ENCODE data around the gene C15orf39. TPM values are rescaled to one million over a fixed set of nuclear protein-coding genes. Genes with fewer than 3 reads are reported as not detected.

The C15orf39 gene
- total and polyA plus RNA-seq, 9 of the 15 experiments (the other 6 are each of a cell fraction or from before 2014, with no cell fraction given) = 0.31 to 29.8 (median 4.4) TPM

DNA sequence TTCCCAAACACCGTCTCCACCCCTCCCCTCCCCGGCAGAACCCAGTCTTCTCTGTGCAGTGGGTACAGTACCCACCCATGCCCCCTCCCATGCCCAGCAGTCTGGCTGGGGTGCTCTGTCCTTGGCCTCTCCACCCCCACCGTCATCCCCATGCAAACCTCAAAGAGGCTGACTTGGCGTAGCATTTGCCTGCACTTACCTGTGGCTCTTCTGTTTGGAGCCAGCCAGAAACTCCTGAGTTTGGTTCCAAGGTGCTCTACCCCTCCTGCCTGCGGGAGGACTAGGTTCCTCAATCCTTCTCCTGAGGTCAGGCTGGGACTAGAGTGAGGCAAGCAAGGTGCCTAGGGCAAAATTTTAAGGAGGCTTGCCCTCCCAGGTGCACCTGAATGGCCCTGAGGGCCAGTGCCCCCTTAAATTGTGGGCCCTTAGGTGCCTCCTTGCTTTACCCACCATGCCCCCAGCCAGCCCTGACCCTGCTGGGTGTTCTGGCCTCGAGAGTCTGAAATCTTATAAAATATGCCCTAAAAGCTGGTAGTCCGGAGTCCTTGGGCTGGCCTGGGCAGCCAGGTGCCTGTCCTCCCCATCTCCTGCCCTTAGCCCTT, 47.1 kb upstream of the C15orf39 start:
- in situ Hi-C loops (cut with MboI) (no loop called here), intact Hi-C loops (cut with micrococcal nuclease) (no loop called here)
- Histone ChIP-seq H3K9me3 (replicated peaks; ENCODE audit: control insufficient read depth, insufficient read depth, low read depth, low read length) (peaks cover 4% of the 10 kb centered on the region; the same call in 1 of the 2 replicates), H3K4me1 (replicated peaks in 1 of 2; ENCODE audit: control insufficient read depth in 2 of 2, insufficient read depth in 2 of 2, low read length in 2 of 2) (peaks cover 6 to 38% of the 10 kb centered on the region in 2 experiments; a peak in 4 of 5 replicates), H3K9me1 (ENCODE audit: control insufficient read depth, insufficient read depth, low read length) (no peaks in the 10 kb centered on the region), H3K4me2 (ENCODE audit: insufficient read depth, low read length) (no peak overlapping the region), H3K4me3 (no peak overlapping the region), H3K27me3 (ENCODE audit: control insufficient read depth in 2 of 2, insufficient read depth in 2 of 2, low read length in 2 of 2) (no peaks in the 10 kb centered on the region), H3K27ac (ENCODE audit: extremely low read depth, low read depth, low read length) (no peak overlapping the region), H3K79me2 (ENCODE audit: control insufficient read depth, insufficient read depth, low read length) (no peaks in the 10 kb centered on the region), H2AFZ (ENCODE audit: low read depth, low read length) (no peak overlapping the region), H3K36me3 (ENCODE audit: control insufficient read depth, insufficient read depth, low read length) (no peaks in the 10 kb centered on the region), H3K9ac (ENCODE audit: insufficient read depth in 1 of 2, low read depth in 2 of 2, low read length in 2 of 2) (peak overlapping the region in 1 of 2 experiments; percentile 7; a peak in 1 of 4 replicates), H4K20me1 (replicated peaks; ENCODE audit: control insufficient read depth, insufficient read depth, low read length) (no peaks in the 10 kb centered on the region)
- FAIRE-seq (no peak), DNase-seq (ENCODE audit: extremely low read depth in 1 of 4, low spot score in 3 of 4) (no peak), ATAC-seq (no peak)
- TF ChIP-seq, protein P1, sequence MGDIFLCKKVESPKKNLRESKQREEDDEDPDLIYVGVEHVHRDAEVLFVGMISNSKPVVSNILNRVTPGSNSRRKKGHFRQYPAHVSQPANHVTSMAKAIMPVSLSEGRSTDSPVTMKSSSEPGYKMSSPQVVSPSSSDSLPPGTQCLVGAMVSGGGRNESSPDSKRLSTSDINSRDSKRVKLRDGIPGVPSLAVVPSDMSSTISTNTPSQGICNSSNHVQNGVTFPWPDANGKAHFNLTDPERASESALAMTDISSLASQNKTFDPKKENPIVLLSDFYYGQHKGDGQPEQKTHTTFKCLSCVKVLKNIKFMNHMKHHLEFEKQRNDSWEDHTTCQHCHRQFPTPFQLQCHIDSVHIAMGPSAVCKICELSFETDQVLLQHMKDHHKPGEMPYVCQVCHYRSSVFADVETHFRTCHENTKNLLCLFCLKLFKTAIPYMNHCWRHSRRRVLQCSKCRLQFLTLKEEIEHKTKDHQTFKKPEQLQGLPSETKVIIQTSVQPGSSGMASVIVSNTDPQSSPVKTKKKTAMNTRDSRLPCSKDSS (IDR thresholded peaks at IDR 0.05; ENCODE audit: low read depth, partially characterized antibody) = no peak
- no TSS peak for BruUV-seq (replicated peaks)
- ChIA-PET CTCF (ENCODE audit: low intra/inter-chr PET ratio) (interaction anchor here (0.5 kb wide), 1 partner anchor 125 kb away, joined by 3 read pairs; no protein-coding TSS in a partner anchor), POLR2A (interaction anchor here (0.7 kb wide), 1 partner anchor 166 kb away, joined by 3 read pairs; no protein-coding TSS in a partner anchor)
- 57% methylated on average over 5 of the region's 7 CpGs for WGBS (ENCODE audit: insufficient coverage, low coverage, missing lambda C conversion rate)
